ENCODE measurements around the gene KAZN.

Gene KAZN

DNA sequence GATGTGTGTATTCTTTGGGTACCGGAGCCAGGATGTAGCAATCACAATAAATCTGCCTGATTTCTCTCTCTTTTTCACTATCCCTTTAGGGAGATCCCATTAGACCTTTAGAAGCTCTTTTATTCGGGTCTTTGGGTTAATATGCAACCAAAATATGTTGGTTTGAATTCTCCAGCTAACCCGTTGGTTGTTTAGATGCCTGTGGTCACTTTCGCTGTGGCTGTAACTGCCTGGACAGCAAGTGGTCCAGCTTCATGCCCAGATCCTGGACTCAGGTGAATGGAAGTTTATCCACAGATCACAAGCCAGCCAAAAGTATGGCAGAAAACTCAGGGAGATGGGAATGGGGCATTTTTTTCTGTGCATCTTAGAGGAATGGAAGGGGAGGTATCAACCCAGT is 12.3 kb downstream of the KAZN start:
- DNase-seq (ENCODE audit: low read depth), result no peak
- TF ChIP-seq, protein P1, sequence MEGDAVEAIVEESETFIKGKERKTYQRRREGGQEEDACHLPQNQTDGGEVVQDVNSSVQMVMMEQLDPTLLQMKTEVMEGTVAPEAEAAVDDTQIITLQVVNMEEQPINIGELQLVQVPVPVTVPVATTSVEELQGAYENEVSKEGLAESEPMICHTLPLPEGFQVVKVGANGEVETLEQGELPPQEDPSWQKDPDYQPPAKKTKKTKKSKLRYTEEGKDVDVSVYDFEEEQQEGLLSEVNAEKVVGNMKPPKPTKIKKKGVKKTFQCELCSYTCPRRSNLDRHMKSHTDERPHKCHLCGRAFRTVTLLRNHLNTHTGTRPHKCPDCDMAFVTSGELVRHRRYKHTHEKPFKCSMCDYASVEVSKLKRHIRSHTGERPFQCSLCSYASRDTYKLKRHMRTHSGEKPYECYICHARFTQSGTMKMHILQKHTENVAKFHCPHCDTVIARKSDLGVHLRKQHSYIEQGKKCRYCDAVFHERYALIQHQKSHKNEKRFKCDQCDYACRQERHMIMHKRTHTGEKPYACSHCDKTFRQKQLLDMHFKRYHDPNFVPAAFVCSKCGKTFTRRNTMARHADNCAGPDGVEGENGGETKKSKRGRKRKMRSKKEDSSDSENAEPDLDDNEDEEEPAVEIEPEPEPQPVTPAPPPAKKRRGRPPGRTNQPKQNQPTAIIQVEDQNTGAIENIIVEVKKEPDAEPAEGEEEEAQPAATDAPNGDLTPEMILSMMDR (conservative IDR thresholded peaks at IDR 0.05; ENCODE audit: low read length), result no peak
- H3K4me3 ChIP-seq (ENCODE audit: low read length), result no peak overlapping the region

GRCh38 chr1:14611792-14612191 is 13.3 kb downstream of the KAZN start:
- H3K4me3 ChIP-seq (ENCODE audit: low read length), result no peak overlapping the region
- TF ChIP-seq, protein P1 (conservative IDR thresholded peaks at IDR 0.05; ENCODE audit: low read length), result no peak
- no peak for DNase-seq (ENCODE audit: low read depth)

DNA sequence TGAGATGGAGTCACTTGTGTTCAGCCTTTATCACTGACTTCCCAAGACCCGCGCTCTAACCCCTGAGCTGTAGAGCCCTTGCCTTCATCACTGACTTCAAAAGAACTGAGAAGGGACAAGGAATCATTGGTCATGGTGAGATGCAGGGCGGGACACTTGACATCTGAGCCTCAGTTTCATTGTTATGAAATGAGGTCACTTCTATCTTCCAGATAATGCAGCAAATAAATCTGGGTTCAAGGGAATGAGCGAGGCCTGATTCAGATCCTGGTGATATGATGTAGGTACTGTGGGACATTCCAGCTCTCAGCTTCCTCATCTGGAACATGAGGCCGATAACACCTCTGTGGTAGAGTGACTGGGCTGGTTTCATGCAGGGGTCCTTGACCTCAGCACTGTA is 13.8 kb downstream of the KAZN start:
- no peak overlapping the region for H3K4me3 ChIP-seq (ENCODE audit: low read length)
- DNase-seq (ENCODE audit: low read depth), result no peak
- TF ChIP-seq, protein P1 (conservative IDR thresholded peaks at IDR 0.05; ENCODE audit: low read length), result no peak

- no peak overlapping the region for H3K4me3 ChIP-seq (ENCODE audit: low read length)
- TF ChIP-seq, protein P1 (conservative IDR thresholded peaks at IDR 0.05; ENCODE audit: low read length), result no peak
- no peak for DNase-seq (ENCODE audit: low read depth)
Observed at GRCh38 chr1:14613926-14614325, 15.4 kb downstream of the KAZN start.

DNA sequence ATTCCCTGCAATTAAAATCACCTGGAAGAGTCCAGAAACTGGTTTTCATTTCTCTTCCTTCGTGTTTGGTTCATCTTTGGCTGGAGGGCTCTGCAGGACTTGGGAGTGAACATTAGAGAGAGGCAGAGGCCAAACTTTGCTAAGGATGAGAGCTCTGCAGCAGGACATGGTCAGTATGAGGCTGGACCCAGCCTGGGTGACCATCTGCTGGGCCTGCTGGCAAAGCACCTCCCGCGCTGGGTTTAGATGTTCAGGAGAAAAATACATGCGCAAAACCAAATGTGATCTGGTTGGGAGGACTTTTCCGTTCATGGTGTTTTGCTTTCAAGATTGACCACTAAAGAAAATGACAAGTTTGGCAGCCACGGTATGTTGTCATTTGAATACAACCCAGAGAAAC is 15.9 kb downstream of the KAZN start:
- no peak for DNase-seq (ENCODE audit: low read depth)
- no peak overlapping the region for H3K4me3 ChIP-seq (ENCODE audit: low read length)
- TF ChIP-seq, protein P1 (conservative IDR thresholded peaks at IDR 0.05; ENCODE audit: low read length), result no peak

GRCh38 chr1:14615549-14616218 is 17.2 kb downstream of the KAZN start:
- TF ChIP-seq, protein P1 (conservative IDR thresholded peaks at IDR 0.05; ENCODE audit: low read length), result no peak
- H3K4me3 ChIP-seq (ENCODE audit: low read length), result no peak overlapping the region
- DNase-seq (ENCODE audit: low read depth), result no peak

DNA sequence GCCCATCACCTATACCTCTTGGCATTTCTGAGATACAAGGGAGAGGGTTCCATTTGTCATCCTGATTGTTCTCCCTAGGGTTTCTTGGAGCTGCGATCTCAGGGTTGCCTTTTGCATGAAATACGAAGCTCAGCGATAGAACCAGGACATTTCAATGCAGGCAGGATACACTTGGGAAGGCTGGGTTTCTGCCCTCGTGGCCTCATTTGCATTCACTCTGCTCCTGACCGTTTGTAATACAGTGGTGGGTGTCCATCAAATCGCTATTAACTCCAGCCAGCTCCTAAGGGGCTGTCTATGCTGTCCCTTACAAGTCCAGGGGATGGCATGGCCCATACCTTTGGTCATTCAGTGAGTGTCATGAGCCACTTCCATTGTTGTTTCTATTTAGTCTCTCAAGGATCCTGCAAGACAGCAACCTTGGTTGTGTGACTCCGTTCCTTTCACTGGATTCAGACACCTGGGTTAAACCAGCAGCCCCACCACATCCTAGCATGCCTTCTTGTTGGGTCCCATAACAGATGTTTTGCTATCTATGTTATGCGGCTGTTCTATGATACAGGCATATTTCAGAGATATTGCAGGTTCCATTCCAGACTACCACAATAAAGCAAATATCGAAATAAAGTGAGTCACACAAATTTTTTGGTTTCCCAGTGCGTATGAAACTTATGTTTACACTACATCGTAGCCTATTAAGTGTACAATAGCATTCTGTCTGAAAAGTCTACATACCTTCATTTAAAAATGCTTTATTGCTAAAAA is 18.3 kb downstream of the KAZN start:
- DNase-seq (ENCODE audit: low read depth), result no peak
- H3K4me3 ChIP-seq (ENCODE audit: low read length), result no peak overlapping the region
- TF ChIP-seq, protein P1 (conservative IDR thresholded peaks at IDR 0.05; ENCODE audit: low read length), result no peak
